Erythroblast (primary cell): ENCODE measurements around the gene DLEC1.
A peak's percentile ranks its signal among the peaks of the same experiment; 100 is the strongest.

ENCODE experiments used
- DNase-seq, 2 experiments: peaks; one replicate each; lab custom pipeline; 2025; lab: John Stamatoyannopoulos, UW
- GATA1 ChIP-seq: IDR thresholded peaks from 2 replicates; pipeline ENCODE4 v1.6.1; 2011; ENCODE audit warnings: low read depth, mild to moderate bottlenecking, control low read depth, low read length, moderate library complexity
- POLR2A ChIP-seq: IDR thresholded peaks from 2 replicates; pipeline ENCODE4 v1.6.1; 2011; ENCODE audit warnings: mild to moderate bottlenecking, low read length

DLEC1 gene

GRCh38 chr3:37997342-37997741 lies 41.7 kb upstream of the DLEC1 start:
- DNase-seq = no peak
- TF ChIP-seq POLR2A = no peak

- DNase-seq = no peak
- TF ChIP-seq POLR2A (no peak), GATA1 (no peak)
Measured at GRCh38 chr3:37997791-37998370, 41.1 kb upstream of the DLEC1 start.

- no peak for DNase-seq
- no peak for TF ChIP-seq GATA1
- no peak for TF ChIP-seq POLR2A
Measured at GRCh38 chr3:37999836-38000235, 39.2 kb upstream of the DLEC1 start.

GRCh38 chr3:38000242-38000916 lies 38.6 kb upstream of the DLEC1 start:
- DNase-seq = no peak
- TF ChIP-seq POLR2A (no peak), GATA1 (no peak)

GRCh38 chr3:38000965-38001455 lies 38.0 kb upstream of the DLEC1 start:
- no peak for DNase-seq

GRCh38 chr3:38001456-38002081 lies 37.4 kb upstream of the DLEC1 start:
- TF ChIP-seq POLR2A (no peak), GATA1 (no peak)

More at GRCh38 chr3:38000965-38001455, 38.0 kb upstream of the DLEC1 start:
- TF ChIP-seq POLR2A (no peak), GATA1 (no peak)

GRCh38 chr3:38002291-38002876 lies 36.6 kb upstream of the DLEC1 start:
- no peak for DNase-seq
- TF ChIP-seq GATA1 = no peak
- TF ChIP-seq POLR2A = no peak

More at GRCh38 chr3:38001456-38002081, 37.4 kb upstream of the DLEC1 start:
- peak in 1 of 2 experiments; percentile 10 for DNase-seq

GRCh38 chr3:38002940-38003339 lies 36.1 kb upstream of the DLEC1 start:
- no peak for DNase-seq
- TF ChIP-seq GATA1 (no peak), POLR2A (no peak)

- DNase-seq = peak; percentile 42 to 63
- no peak for TF ChIP-seq POLR2A
- no peak for TF ChIP-seq GATA1
Measured at GRCh38 chr3:38003371-38003816, 35.6 kb upstream of the DLEC1 start.

GRCh38 chr3:38003817-38004414 lies 35.1 kb upstream of the DLEC1 start:
- DNase-seq = no peak
- TF ChIP-seq GATA1 (no peak), POLR2A (no peak)

- no peak for TF ChIP-seq POLR2A
- TF ChIP-seq GATA1 = no peak
- DNase-seq = peak; percentile 54 to 68
Measured at GRCh38 chr3:38004415-38005075, 34.5 kb upstream of the DLEC1 start.

GRCh38 chr3:38005076-38006020 lies 33.7 kb upstream of the DLEC1 start:
- no peak for TF ChIP-seq GATA1
- TF ChIP-seq POLR2A = no peak
- no peak for DNase-seq

- no peak for DNase-seq
- TF ChIP-seq GATA1 (no peak), POLR2A (no peak)
Measured at GRCh38 chr3:38006031-38006430, 33.0 kb upstream of the DLEC1 start.
